ENCODE measurements around the gene NBPF1.
"Not testable (repeated sequence)": the region's sequence is repeated elsewhere in the genome, so short reads cannot be mapped to it uniquely, and the experiment has no call there.

NBPF1 gene

GRCh38 chr1:16512624-16513411, 100.5 kb downstream of the NBPF1 start:
- DNase-seq (ENCODE audit: low spot score), result not testable (repeated sequence)

Measured in kidney capillary endothelial cell (primary cell).